SK-N-SH (cell line): ENCODE results near the gene ZNF521.

Source experiments
- EZH2phosphoT487 ChIP-seq: fragments of 200-600 bp; sonication (generic); IDR thresholded peaks from 2 replicates; pipeline ENCODE4 v1.6.1; 2017; ENCODE audit warnings: low read depth, mixed run types, mild to moderate bottlenecking, antibody characterized with exemption, moderate library complexity, borderline replicate concordance
- IRF3 ChIP-seq: fragments of 150-350 bp; IDR thresholded peaks from 2 replicates; pipeline ENCODE4 v1.6.1; 2016; ENCODE audit warnings: mild to moderate bottlenecking, low read depth, low read length
- MEF2A ChIP-seq: IDR thresholded peaks from 2 replicates; pipeline ENCODE4 v1.4.0; 2012; ENCODE audit warnings: low read depth, borderline replicate concordance
- MXI1 ChIP-seq: IDR thresholded peaks from 2 replicates; pipeline ENCODE4 v1.6.1; 2012; ENCODE audit warnings: mild to moderate bottlenecking, low read depth, low read length, improper control_type of control experiment
- NFIC ChIP-seq: IDR thresholded peaks from 2 replicates; pipeline ENCODE4 v1.4.0; 2012; ENCODE audit warnings: borderline replicate concordance
- NRF1 ChIP-seq: IDR thresholded peaks from 2 replicates; pipeline ENCODE4 v1.6.1; 2012; ENCODE audit warnings: low read depth, mild to moderate bottlenecking, low read length
- POLR2AphosphoS5 ChIP-seq: IDR thresholded peaks from 2 replicates; pipeline ENCODE4 v1.6.1; 2012; ENCODE audit warnings: low read depth, low read length
- RAD21 ChIP-seq: IDR thresholded peaks from 2 replicates; pipeline ENCODE4 v1.6.1; 2012; ENCODE audit warnings: mild to moderate bottlenecking, low read length
- RCOR1 ChIP-seq: fragments of 150-350 bp; IDR thresholded peaks from 2 replicates; pipeline ENCODE4 v1.6.1; 2017; ENCODE audit warnings: antibody characterized with exemption, low read length
- SIN3A ChIP-seq: IDR thresholded peaks from 2 replicates; pipeline ENCODE4 v1.6.1; 2012; ENCODE audit warnings: low read depth, mild to moderate bottlenecking, low read length, moderate library complexity, borderline replicate concordance
- USF1 ChIP-seq: IDR thresholded peaks from 2 replicates; pipeline ENCODE4 v1.4.0; 2012; ENCODE audit warnings: low read depth, borderline replicate concordance
- TF ChIP-seq, protein P1 (sequence below): fragments of 200-600 bp; sonication (generic); IDR thresholded peaks from 2 replicates; pipeline ENCODE4 v1.6.1; 2017; ENCODE audit warnings: antibody characterized with exemption, mild to moderate bottlenecking, moderate library complexity
- TF ChIP-seq, protein P2 (sequence below): IDR thresholded peaks from 2 replicates; pipeline ENCODE4; 2012
- TF ChIP-seq, protein P3 (sequence below): fragments of 150-350 bp; IDR thresholded peaks from 2 replicates; pipeline ENCODE4 v1.6.1; 2017; ENCODE audit warnings: antibody characterized with exemption, low read length, low read depth, borderline replicate concordance

GRCh38 chr18:25295624-25296138 is 56.3 kb downstream of the ZNF521 start:
- TF ChIP-seq, protein P1, sequence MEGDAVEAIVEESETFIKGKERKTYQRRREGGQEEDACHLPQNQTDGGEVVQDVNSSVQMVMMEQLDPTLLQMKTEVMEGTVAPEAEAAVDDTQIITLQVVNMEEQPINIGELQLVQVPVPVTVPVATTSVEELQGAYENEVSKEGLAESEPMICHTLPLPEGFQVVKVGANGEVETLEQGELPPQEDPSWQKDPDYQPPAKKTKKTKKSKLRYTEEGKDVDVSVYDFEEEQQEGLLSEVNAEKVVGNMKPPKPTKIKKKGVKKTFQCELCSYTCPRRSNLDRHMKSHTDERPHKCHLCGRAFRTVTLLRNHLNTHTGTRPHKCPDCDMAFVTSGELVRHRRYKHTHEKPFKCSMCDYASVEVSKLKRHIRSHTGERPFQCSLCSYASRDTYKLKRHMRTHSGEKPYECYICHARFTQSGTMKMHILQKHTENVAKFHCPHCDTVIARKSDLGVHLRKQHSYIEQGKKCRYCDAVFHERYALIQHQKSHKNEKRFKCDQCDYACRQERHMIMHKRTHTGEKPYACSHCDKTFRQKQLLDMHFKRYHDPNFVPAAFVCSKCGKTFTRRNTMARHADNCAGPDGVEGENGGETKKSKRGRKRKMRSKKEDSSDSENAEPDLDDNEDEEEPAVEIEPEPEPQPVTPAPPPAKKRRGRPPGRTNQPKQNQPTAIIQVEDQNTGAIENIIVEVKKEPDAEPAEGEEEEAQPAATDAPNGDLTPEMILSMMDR, result no peak
- TF ChIP-seq NRF1, result no peak
- TF ChIP-seq MXI1, result no peak
- no peak for TF ChIP-seq RAD21
- no peak for TF ChIP-seq EZH2phosphoT487
- no peak for TF ChIP-seq POLR2AphosphoS5
- TF ChIP-seq, protein P2, sequence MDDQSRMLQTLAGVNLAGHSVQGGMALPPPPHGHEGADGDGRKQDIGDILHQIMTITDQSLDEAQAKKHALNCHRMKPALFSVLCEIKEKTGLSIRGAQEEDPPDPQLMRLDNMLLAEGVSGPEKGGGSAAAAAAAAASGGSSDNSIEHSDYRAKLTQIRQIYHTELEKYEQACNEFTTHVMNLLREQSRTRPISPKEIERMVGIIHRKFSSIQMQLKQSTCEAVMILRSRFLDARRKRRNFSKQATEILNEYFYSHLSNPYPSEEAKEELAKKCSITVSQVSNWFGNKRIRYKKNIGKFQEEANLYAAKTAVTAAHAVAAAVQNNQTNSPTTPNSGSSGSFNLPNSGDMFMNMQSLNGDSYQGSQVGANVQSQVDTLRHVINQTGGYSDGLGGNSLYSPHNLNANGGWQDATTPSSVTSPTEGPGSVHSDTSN, result no peak
- no peak for TF ChIP-seq RCOR1
- no peak for TF ChIP-seq MEF2A
- TF ChIP-seq, protein P3, sequence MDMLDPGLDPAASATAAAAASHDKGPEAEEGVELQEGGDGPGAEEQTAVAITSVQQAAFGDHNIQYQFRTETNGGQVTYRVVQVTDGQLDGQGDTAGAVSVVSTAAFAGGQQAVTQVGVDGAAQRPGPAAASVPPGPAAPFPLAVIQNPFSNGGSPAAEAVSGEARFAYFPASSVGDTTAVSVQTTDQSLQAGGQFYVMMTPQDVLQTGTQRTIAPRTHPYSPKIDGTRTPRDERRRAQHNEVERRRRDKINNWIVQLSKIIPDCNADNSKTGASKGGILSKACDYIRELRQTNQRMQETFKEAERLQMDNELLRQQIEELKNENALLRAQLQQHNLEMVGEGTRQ, result no peak
- TF ChIP-seq USF1, result no peak
- no peak for TF ChIP-seq SIN3A
- TF ChIP-seq IRF3, result no peak
- no peak for TF ChIP-seq NFIC
